Stimulated activated CD8-positive, alpha-beta memory T cell treated with anti-CD3 and anti-CD28 coated beads, Interleukin-15, amount 100 ng/mL, for 24 hours (primary cell): ENCODE data around the gene DEPDC5.
"Not testable (repeated sequence)": the region's sequence is repeated elsewhere in the genome, so short reads cannot be mapped to it uniquely, and the experiment has no call there.

Source experiments
- DNase-seq: peaks from one replicate; pipeline ENCODE4 v3.0.0-alpha.2; 2020; ENCODE audit warnings: low read depth

DEPDC5 gene

DNA sequence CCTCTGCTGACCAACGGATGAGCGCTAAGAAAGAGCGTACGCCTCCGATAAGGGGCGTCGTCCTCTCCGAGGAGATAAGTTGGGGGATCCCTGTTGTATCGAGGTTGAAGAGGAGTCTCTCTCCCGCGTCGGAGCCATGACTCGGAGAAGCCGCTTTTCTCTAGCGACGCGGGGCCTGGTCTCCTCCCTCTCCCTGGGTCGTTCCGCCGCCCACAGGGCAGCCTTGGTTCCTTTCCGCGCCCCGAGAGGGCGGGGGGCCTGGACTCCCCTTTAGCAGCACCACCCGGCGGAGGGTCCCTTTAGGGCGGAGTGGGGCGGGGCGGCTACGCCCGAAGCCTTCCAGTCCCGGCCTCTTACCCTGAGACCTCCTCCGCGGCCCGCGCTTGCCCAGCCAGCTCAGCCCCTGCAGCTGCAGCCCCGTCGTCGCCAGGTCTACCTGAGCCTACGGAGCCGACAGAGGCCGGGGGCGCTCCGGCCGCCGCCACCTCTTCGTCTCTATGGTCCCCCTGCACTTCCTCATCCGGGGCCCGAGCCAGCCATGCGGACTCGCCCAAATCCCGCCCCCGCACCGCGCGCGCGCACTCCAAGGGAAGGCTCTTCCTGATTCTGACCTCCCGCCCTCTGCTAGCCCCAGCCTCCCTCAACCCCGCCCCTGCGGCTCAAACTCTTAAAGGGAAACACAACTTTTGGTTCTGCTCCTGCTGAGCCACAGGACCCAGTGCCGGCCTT, 4.0 kb upstream of the DEPDC5 start, which contains the start of gene PRR14L:
Gene PRR14L, minus strand, starts transcription at position 497 of the 729 bp plus-strand sequence. CDS start 11,272 bp downstream, outside the sequence.
- peak; percentile 99 for DNase-seq

DNA sequence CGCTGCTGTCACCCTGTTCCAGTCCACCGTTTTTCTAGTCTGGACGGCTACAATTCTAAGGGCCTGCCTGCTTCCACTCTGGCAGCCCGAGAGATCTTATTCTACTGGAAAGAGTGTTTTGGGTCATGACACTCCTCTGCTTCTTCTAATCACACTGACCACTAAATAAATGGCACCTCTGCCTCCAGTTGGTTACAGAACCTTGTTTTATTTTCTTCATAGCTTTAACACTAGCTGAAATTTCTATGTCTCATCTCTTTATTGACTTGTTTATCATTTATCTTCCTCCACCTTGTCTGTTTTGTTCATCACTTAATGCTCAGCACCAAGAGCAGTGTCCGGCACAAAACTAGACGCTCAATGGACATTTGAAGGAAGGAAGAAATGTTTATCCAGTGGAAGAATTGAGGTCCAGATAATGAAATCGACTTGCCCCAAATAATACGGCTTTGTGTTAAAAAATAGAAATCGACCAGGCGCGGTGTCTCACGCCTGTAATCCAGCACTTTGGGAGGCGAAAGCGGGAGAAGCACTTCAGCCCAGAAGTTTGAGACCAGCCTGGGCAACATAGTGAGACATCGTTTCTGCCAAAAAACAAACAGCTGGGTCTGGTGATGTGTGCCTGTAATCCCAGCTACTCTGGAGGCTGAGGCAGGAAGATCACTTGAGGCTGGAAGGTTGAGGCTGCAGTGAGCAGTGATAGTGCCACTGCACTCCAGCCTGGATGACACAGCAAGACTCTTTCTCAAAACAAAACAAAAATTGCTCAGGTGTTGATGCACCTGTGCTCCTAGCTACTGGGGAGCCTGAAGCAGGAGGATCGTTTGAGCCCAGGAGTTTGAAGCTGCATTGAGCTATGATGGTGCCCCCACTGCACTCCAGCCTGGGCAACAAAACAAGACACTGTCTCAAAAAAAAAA, 3.2 kb upstream of the DEPDC5 start:
- DNase-seq: no peak

DNA sequence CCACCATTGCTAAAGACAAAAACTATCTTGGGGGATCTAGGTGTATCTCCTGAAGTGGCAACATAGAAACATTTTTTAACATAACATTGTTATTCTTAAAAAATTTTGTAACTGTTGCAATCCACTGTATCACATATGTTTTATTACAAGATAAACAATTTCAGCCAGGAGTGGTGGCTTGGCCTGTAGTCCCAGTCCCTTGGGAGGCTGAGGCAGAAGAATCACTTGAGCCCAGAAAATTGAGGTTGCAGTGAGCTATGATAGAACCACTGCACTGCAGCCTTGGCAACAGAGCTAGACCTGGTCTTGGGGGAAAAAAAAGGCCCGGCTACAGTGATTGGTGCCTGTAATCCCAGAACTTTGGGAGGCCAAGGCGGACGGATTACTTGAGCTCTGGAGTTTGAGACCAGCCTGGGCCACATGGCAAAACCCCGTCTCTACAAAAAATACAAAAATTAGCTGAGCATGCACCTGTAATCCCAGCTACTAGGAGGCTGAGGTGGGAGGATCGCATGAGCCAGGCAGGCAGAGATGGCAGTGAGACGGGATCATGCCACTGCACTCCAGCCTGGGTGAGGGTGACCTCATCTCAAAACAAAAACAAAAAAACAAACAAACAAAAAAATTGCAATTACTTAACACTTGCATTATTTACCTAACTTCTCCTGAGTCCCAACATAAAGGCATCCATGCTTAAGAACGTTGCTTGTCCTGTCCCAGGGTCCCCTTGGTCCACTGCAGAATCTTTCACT, 1.5 kb upstream of the DEPDC5 start:
- no peak for DNase-seq

DNA sequence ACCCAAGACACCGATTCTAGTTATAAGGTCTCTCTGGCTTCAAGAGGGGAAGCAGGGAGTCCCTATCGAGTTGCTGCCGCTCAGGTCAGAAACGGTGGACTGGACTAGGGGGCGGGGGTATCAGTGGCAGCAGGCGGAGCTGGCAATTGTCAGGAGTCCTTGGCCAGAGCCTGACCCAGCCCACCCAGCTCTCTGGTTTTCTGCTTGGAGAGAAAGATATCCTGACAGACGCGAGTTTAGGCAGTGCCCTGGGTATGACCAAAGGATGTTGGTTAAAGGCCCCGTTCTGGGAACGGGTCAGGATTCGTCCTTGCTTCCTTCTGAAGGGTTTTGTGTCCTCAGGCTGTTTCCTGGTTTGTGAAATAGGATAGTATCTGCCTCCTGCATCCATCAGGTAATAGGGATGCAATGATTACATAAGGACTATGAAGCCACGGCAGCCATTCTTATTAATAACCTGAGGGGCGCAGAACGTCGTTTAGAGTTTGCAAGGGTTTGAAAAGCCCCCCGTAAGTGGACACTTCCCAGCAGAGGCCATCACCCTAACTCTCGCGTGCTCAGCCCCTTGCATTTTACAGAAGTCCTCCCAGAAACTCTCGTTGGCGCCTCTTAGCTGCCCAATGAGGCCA, 700 bp upstream of the DEPDC5 start:
- DNase-seq: no peak

DNA sequence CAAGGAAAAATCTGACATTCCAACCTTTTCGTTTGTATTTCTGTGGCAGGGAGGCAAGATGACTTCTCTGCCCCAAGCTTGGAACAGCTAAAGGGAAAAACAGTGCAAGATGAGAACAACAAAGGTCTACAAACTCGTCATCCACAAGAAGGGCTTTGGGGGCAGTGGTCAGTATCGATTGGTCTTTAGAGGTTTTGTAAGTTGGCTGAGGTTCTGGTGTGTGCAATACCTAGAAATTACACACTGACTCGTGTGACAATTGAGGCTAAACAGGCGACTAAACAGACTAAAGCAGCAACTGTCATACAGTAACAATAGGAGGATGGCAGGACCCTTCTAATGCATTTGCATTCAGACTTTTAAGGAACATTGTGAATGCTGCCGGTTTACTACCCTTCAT, 994 bp downstream of the DEPDC5 start:
- no peak for DNase-seq

DNA sequence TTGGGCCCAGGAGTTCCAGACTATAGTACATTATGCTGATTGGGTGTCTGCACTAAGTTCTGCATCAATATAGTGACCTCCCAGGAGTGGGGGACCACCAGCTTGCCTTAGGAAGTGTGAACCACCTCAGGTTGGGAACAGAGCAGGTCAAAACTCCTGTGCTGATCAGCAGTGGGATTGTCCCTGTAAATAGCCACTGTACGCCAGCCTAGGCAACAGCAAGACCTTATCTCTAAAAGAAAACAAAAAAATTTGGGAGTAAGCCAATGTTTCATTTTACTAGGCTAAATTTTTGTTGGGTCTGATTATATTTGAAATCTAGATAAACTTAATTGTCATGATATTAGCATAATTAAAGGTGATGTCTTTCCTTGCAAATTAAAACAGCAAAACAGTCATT, 3.4 kb downstream of the DEPDC5 start:
- no peak for DNase-seq

DNA sequence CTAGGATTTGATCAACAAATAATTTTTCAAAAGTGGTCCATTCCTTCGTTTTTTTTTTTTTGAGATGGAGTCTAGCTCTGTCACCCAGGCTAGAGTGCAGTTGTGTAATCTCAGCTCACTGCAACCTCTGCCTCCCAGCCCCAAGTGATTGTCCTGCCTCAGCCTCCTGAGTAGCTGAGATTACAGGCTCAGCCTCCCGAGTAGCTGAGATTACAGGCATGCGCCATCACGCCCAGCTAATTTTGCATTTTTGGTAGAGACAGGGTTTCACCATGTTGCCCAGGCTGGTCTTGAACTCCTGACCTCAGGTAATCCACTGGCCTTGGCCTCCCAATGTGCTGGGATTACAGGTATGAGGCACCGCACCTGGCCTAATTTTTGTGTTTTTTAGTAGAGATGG, 5.0 kb downstream of the DEPDC5 start:
- DNase-seq: not testable (repeated sequence)

DNA sequence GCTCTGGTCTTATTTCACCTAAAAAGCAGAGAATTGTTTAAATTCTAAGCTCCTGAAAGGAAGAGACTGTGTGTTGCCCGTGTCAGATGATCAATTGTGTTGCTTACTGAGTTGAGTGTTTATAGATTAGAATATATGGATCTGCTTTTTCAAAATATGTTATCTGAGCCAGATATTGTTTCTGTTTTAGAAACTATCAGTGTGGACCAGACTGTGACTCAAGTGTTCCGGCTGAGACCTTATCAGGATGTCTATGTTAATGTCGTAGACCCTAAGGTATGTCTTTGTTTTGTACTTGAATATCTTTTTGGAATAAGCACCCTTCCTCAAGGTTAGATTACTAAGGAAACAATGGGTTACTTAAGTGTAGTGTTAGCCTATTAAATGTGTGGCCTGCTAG, 11.0 kb downstream of the DEPDC5 start:
- DNase-seq: no peak

DNA sequence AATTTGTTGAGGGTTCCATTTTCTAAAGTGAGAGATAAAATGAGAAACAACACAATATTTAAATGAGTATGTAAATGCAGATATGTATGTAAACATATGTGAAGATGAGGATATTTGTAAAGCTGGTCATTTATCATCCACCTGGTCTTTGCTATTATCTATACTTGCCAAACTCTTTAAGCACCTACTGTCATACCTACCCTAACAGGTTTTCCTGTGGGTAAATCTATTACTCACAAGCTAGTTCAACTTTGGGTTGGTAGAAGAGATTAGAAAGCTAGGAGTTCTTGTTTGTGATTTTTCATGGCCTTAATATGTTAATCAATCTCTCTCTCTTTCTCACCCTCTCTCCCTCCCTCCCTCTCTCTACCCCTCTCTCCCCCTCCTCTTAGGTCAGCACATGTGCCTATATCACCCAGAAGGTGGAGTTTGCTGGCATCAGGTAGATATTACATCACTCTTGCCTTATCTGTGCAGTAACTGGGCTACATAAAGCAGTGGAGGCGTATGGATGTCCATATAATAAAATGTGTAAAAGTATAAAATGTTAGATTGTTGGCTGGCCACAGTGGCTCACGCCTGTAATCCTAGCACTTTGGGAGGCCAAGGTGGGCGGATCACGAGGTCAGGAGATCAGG, 14.7 kb downstream of the DEPDC5 start:
- DNase-seq: no peak

DNA sequence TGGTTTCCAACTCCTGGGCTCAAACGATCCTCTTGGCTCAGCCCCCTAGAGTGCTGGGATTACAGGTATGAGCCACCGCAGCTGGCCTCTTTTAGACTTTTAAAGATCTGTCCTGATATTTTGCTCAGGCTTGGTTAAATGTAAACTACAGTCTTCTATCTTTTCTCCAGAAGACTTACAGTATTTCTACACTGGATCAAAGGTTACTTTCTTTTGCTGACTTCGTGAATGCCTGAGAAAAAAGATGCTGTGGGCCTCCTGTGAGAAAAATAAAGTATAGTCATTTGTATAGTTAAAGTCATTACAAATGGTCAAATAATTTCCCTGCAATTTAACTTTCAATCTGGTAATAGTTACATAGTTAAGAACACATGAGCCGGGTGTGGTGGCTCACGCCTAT, 19.6 kb downstream of the DEPDC5 start:
- DNase-seq: no peak

DNA sequence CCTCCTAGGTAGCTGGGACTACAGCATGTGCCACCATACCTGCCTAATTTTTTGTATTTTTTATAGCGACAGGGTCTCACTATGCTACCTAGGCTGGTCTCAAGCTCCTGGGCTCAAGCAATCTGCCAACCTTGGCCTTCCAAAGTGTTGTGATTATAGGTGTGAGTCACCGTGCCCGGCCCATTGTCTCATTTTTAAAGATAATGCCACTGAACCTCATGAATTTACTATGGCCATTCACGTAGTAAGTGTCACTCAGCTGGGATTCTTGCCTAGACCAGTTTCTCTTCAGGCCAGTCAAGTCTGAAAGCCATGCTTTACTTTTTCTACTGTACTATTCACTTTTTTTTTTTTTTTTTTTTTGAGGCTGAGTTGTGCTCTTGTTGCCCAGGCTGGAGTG, 22.4 kb downstream of the DEPDC5 start:
- no peak for DNase-seq

DNA sequence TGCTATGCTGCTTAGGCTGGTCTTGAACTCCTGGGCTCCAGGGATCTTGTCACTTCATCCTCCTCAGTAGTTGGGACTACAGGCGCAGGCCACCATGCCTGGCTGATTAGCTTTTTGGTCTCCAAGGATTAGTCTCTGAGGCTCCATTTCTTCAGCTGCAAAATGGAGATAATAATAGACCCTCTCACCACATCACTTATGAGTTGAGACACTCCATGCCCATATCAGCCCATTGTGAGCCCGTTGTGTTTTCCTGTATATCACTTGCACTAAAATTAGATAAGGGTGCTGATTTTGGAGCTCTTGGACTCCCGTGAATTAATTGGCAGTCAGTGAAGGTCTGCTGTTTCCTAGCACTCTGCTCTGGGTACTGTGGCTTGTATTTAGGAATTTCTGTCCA, 36.0 kb downstream of the DEPDC5 start:
- DNase-seq: no peak

DNA sequence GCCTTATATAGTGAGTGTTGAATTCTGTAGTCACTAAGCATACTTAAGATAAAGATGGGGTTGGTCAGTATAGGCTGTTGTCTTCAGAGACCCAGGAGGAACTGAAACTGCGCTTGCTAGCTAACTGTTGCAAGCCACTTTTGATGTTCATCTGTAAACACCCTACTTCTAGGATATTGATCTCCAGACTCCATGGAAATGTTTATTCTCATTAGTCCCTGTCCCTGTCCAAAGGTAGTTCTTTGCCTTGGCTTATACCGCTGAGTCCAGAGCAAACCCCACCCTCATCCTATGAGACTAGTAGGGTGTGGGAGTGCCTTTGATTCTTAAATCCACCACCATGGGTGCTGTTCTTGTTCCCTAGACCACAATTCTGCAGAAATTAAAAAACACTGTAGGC, 36.4 kb downstream of the DEPDC5 start:
- DNase-seq: no peak

DNA sequence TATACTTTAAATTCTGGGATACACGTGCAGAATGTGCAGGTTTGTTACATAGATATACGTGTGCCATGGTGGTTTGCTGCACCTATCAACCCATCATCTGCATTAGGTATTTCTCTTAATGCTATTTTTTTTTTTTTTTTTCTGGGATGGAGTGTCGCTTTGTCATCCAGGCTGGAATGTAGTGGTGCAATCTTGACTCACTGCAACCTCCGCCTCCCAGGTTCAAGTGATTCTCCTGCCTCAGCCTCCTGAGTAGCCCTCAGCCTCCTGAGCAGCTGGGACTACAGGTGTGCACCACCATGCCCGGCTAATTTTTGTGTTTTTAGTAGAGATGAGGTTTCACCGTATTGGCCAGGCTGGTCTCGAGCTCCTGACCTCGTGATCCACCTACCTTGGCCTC, 45.5 kb downstream of the DEPDC5 start:
- not testable (repeated sequence) for DNase-seq

DNA sequence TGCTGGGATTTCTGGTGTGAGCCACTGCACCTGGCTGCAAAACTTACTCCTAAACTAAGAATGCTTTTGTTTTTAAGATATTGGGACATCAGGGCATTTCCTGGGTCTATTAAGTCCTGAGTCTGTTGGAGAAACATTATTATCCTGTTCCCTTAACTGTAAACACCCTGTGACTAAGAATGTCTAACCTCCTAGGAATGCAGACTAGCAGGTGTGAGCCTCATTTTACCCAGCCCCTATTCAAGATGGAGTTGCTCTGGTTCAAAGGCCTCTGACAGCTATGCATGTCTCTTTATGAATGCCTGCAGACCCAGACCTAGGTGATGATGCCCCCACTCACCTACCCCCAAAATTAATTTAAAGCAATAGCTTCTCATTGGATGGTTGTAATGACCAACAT, 46.2 kb downstream of the DEPDC5 start:
- no peak for DNase-seq

DNA sequence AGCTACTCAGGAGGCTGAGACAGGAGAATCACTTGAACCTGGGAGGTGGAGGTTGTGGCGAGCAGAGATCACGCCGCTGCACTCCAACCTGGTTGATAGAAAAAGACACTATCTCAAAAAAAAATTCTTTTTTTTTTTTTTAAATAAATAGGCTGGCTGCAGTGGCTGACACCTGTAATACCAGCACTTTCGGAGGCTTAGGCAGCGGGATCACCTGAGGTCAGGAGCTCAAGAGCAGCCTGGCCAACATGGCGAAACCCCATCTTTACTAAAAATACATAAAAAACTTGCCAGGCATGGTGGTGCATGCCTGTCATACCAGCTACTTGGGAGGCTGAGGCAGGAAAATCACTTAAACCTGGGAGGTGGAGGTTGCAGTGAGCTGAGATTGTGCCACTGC, 47.0 kb downstream of the DEPDC5 start:
- DNase-seq: not testable (repeated sequence)

DNA sequence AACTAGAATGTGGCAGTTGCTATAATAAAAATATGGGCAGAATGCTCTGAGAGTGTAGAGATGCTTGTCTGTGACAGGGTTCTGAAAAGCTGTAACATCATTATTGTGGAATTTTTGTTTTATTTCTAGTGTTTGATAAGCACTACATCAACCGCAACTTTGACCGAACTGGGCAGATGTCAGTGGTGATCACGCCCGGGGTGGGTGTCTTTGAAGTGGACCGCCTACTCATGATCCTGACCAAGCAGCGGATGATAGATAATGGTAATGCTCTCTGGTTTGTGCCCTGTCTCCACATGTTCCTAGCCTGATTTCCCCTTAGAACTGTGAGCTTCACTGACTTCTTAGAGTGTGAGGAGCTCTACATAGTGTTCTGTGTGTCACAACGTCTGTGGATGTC, 48.8 kb downstream of the DEPDC5 start:
- DNase-seq: no peak

DNA sequence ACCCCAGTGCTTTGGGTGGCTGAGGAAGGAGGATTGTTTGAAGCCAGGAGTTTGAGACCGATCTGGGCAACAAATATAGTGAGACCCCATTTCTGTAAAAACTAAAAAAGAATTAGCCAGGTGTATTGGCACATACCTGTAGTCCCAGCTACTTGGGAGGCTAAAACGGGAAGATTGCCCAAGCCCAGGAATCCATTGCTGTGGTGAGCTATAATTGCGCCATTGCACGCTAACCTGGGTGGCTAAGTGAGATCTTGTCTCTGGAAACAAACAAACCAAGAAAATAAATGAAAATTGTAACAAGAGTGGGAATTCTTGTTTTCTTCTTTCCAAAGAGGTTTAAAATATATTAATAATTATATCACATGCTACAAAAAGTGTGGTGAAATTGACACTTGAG, 52.9 kb downstream of the DEPDC5 start:
- DNase-seq: no peak

DNA sequence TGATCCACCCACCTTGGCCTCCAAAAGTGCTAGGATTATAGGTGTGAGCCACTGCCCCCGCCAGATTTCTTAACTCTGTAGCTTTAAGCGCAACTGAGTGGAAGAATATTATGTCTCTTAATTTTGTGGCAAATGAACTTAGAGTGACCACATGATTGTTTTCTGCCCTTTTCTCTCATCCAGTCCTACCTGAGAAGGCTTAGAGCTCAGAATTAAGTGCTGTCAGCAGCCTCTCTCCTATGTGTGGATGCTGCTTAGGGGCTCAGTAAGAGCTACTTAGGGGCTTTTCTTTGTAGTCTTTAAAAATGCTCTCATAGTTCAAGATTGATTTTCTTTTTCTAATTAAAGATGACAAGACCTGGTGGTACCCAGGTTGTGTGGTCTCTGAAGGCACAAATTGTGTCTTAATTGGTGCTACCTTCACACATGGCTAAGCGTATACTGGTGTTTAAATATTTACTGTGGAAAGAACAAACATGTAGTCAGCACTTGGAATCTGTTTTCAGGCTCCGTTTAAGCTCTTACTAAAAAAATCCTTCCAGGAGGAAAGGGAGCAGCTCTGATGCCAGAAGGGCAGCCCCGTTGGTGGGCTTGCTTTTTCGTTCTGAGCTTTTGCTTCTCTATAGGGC, 59.3 kb downstream of the DEPDC5 start:
- DNase-seq: no peak

DNA sequence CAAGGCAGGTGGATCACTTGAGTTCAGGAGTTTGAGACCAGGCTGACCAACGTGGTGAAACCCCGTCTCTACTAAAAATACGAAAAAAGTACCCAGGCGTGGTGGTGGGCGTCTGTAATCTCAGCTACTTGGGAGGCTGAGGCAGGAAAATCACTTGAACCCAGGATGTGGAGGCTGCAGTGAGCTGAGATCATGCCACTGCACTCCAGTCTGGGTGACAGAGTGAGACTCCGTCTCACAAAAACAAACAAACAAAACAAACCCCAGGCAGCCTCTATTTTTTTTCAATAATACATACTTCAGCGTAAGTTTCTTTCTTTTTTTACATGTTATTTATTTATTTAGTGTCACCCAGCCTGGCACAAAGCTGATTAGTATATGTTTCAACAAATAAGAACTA, 60.1 kb downstream of the DEPDC5 start:
- not testable (repeated sequence) for DNase-seq

DNA sequence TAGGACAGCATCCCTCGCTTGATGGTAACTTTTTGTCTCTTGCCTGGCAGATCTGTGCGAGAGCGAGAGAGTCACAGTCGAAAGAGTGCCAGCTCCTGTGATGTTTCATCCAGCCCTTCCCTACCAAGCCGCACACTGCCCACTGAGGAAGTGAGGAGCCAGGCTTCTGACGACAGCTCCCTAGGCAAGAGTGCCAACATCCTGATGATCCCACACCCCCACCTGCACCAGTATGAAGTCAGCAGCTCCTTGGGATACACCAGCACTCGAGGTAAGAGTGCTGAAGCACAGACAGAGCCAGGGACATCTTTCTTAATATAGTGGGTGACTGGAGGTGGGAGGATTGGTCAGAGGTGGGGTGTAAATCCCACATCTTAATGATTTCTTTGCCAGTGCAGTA, 61.1 kb downstream of the DEPDC5 start:
- DNase-seq: no peak
